ENCODE measurements around the gene ZC3H12D.

ZC3H12D gene

DNA sequence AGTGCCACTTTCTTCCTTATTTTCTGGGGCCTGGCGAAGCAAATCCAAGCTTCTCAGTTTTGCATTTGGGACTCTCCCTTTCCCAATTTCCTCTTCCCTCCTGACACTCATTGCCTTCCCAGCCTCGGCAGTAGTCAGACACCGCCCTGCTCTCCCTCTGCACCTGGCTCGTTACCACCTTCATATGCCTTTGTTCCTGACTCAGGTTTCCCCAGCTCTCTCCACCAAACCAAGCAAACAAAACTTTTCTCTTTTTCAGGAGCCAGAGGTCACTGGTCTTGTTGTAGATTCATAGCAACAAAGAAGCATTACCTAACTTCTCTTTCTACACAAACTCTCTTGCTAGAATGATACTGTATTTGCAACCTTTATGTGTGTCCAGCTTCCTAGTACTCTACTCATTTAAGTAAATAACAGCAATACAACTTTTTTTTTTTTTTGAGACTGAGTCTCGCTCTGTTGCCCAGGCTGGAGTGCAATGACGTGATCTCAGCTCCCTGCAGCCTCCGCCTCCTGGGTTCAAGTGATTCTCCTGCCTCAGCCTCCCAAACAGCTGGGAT lies 9.0 kb upstream of the ZC3H12D start:
- Histone ChIP-seq H4K20me1 (ENCODE audit: control insufficient read depth, insufficient read depth, low read depth, low read length) (no peaks in the 10 kb centered on the region), H3K9me3 (ENCODE audit: control insufficient read depth, insufficient read depth, low read length) (no peaks in the 10 kb centered on the region), H3K27ac (ENCODE audit: low read depth, low read length) (no peak overlapping the region), H3K79me2 (ENCODE audit: control insufficient read depth, low read length) (no peaks in the 10 kb centered on the region), H3K36me3 (ENCODE audit: control insufficient read depth, low read length) (no peaks in the 10 kb centered on the region), H3K4me2 (ENCODE audit: low read length) (no peak overlapping the region), H3K27me3 (ENCODE audit: control insufficient read depth, low read length) (no peaks in the 10 kb centered on the region), H3F3A (ENCODE audit: control insufficient read depth, insufficient read depth) (peaks cover 6% of the 10 kb centered on the region; the same call in 1 of the 2 replicates), H3K4me1 (ENCODE audit: control insufficient read depth, low read length) (peaks cover 62% of the 10 kb centered on the region), H3K9me2 (replicated peaks; ENCODE audit: control insufficient read depth, low read length) (no peaks in the 10 kb centered on the region), H3K4me3 (ENCODE audit: low read length) (no peak overlapping the region)
- TF ChIP-seq EZH2phosphoT487 (IDR thresholded peaks at IDR 0.05; ENCODE audit: borderline replicate concordance, low read length) = no peak
- TF ChIP-seq, protein P1, sequence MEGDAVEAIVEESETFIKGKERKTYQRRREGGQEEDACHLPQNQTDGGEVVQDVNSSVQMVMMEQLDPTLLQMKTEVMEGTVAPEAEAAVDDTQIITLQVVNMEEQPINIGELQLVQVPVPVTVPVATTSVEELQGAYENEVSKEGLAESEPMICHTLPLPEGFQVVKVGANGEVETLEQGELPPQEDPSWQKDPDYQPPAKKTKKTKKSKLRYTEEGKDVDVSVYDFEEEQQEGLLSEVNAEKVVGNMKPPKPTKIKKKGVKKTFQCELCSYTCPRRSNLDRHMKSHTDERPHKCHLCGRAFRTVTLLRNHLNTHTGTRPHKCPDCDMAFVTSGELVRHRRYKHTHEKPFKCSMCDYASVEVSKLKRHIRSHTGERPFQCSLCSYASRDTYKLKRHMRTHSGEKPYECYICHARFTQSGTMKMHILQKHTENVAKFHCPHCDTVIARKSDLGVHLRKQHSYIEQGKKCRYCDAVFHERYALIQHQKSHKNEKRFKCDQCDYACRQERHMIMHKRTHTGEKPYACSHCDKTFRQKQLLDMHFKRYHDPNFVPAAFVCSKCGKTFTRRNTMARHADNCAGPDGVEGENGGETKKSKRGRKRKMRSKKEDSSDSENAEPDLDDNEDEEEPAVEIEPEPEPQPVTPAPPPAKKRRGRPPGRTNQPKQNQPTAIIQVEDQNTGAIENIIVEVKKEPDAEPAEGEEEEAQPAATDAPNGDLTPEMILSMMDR (IDR thresholded peaks at IDR 0.05; ENCODE audit: low read depth, low read length, poor library complexity, severe bottlenecking) = no peak

DNA sequence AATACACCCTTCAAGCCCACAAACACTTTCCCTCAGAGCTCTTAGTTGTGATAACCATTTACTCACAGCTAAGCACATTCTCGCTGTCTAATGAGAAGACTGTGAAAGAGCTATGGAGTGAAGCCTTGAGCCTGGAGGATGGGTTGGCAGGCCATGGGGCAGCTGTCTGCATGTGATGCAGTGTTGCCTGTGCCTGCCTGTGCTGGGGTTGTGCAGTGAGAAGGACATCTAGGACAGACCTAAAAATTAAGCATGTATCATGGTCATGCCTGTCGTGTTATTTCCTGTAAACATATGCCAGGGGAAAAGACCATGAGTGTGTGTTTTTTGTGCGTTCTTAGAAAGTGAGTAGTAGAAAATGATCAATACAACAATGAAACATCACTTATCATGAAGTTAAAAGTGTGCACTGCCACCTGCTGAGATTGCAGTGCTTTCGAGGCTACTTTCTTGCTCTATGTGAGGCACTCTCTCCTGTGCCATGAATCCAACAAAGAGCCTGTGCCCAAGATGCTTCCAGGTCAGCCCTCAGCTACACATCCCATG lies 8.1 kb upstream of the ZC3H12D start:
- Histone ChIP-seq H3K4me3 (ENCODE audit: low read length) (no peak overlapping the region), H3K27me3 (ENCODE audit: control insufficient read depth, low read length) (no peaks in the 10 kb centered on the region), H3K79me2 (ENCODE audit: control insufficient read depth, low read length) (no peaks in the 10 kb centered on the region), H3F3A (ENCODE audit: control insufficient read depth, insufficient read depth) (peaks cover 4% of the 10 kb centered on the region; the same call in 1 of the 2 replicates), H3K4me1 (ENCODE audit: control insufficient read depth, low read length) (peaks cover 60% of the 10 kb centered on the region), H3K9me2 (replicated peaks; ENCODE audit: control insufficient read depth, low read length) (no peaks in the 10 kb centered on the region), H3K27ac (ENCODE audit: low read depth, low read length) (no peak overlapping the region), H4K20me1 (ENCODE audit: control insufficient read depth, insufficient read depth, low read depth, low read length) (no peaks in the 10 kb centered on the region), H3K4me2 (ENCODE audit: low read length) (no peak overlapping the region), H3K36me3 (ENCODE audit: control insufficient read depth, low read length) (no peaks in the 10 kb centered on the region), H3K9me3 (ENCODE audit: control insufficient read depth, insufficient read depth, low read length) (no peaks in the 10 kb centered on the region)
- TF ChIP-seq, protein P1 (IDR thresholded peaks at IDR 0.05; ENCODE audit: low read depth, low read length, poor library complexity, severe bottlenecking) = no peak
- no peak for TF ChIP-seq EZH2phosphoT487 (IDR thresholded peaks at IDR 0.05; ENCODE audit: borderline replicate concordance, low read length)

DNA sequence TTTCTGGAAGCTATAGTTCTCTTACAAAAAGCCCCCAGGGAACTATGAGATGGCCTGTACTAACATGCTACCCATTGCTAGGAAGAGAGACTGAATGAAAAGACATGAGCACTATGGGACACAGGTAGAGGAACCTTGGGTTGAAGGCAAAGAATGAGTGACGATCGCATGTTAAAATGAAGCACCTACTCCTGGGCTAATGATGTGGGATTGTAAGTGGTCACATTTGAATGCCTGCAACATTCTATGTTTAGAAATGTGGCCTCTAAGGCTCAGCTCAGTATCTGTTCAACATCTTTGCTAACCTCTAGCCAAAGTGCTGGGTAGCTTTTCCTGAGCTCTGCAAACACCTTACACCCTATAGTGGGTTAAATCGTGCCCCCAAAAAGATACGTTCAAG lies 5.2 kb upstream of the ZC3H12D start:
- no peak for TF ChIP-seq EZH2phosphoT487 (IDR thresholded peaks at IDR 0.05; ENCODE audit: borderline replicate concordance, low read length)
- TF ChIP-seq, protein P1 (IDR thresholded peaks at IDR 0.05; ENCODE audit: low read depth, low read length, poor library complexity, severe bottlenecking) = no peak
- Histone ChIP-seq H3K4me3 (ENCODE audit: low read length) (no peak overlapping the region), H3K9me2 (replicated peaks; ENCODE audit: control insufficient read depth, low read length) (no peaks in the 10 kb centered on the region), H3K27me3 (ENCODE audit: control insufficient read depth, low read length) (no peaks in the 10 kb centered on the region), H3K4me1 (ENCODE audit: control insufficient read depth, low read length) (peaks cover 62% of the 10 kb centered on the region), H4K20me1 (ENCODE audit: control insufficient read depth, insufficient read depth, low read depth, low read length) (no peaks in the 10 kb centered on the region), H3K79me2 (ENCODE audit: control insufficient read depth, low read length) (peaks cover 7% of the 10 kb centered on the region), H3K4me2 (ENCODE audit: low read length) (no peak overlapping the region), H3F3A (ENCODE audit: control insufficient read depth, insufficient read depth) (no peaks in the 10 kb centered on the region), H3K36me3 (ENCODE audit: control insufficient read depth, low read length) (no peaks in the 10 kb centered on the region), H3K27ac (ENCODE audit: low read depth, low read length) (no peak overlapping the region), H3K9me3 (ENCODE audit: control insufficient read depth, insufficient read depth, low read length) (no peaks in the 10 kb centered on the region)

All from DOHH2 (cell line).